NCI-H2227 (cell line): ENCODE measurements around the gene SYNRG.
A peak's percentile ranks its signal among the peaks of the same experiment; 100 is the strongest.

Experiments
- DNase-seq: peaks from one replicate; lab custom pipeline; 2025; ENCODE audit not compliant: unreplicated experiment; lab: John Stamatoyannopoulos, UW

The SYNRG gene

GRCh38 chr17:37605813-37606505 is 3.3 kb downstream of the SYNRG start:
- DNase-seq: no peak

GRCh38 chr17:37605081-37605480 is 4.1 kb downstream of the SYNRG start:
- no peak for DNase-seq

GRCh38 chr17:37604556-37604955 is 4.7 kb downstream of the SYNRG start:
- no peak for DNase-seq

GRCh38 chr17:37598145-37598544 is 11.1 kb downstream of the SYNRG start:
- DNase-seq: no peak

GRCh38 chr17:37592291-37592690 is 16.9 kb downstream of the SYNRG start:
- no peak for DNase-seq

GRCh38 chr17:37585066-37585465 is 24.2 kb downstream of the SYNRG start:
- no peak for DNase-seq

GRCh38 chr17:37576281-37576680 is 32.9 kb downstream of the SYNRG start:
- DNase-seq: no peak

GRCh38 chr17:37574427-37574826 is 34.8 kb downstream of the SYNRG start:
- DNase-seq: no peak

- DNase-seq: no peak
Measured at GRCh38 chr17:37571674-37572073, 37.5 kb downstream of the SYNRG start.

GRCh38 chr17:37570527-37571093 is 38.6 kb downstream of the SYNRG start:
- DNase-seq: peak; percentile 58

- DNase-seq: no peak
Measured at GRCh38 chr17:37568350-37569053, 40.7 kb downstream of the SYNRG start.

GRCh38 chr17:37567538-37567937 is 41.7 kb downstream of the SYNRG start:
- no peak for DNase-seq

GRCh38 chr17:37567137-37567536 is 42.1 kb downstream of the SYNRG start:
- DNase-seq: no peak

GRCh38 chr17:37564252-37564651 is 45.0 kb downstream of the SYNRG start:
- no peak for DNase-seq

- no peak for DNase-seq
Measured at GRCh38 chr17:37562016-37562745, 47.0 kb downstream of the SYNRG start.

GRCh38 chr17:37558299-37558698 is 50.9 kb downstream of the SYNRG start:
- no peak for DNase-seq

GRCh38 chr17:37557482-37557881 is 51.7 kb downstream of the SYNRG start:
- DNase-seq: no peak

- DNase-seq: no peak
Measured at GRCh38 chr17:37555386-37555785, 53.8 kb downstream of the SYNRG start.

- no peak for DNase-seq
Measured at GRCh38 chr17:37553401-37553966, 55.7 kb downstream of the SYNRG start.

- no peak for DNase-seq
Measured at GRCh38 chr17:37551788-37552187, 57.4 kb downstream of the SYNRG start.

- DNase-seq: no peak
Measured at GRCh38 chr17:37547986-37548385, 61.2 kb downstream of the SYNRG start.
